PC-9 (cell line): ENCODE measurements around the gene ATP1B4. TPM values are rescaled to one million over a fixed set of nuclear protein-coding genes. Genes with fewer than 3 reads are reported as not detected.

Experiments
- BruUV-seq: library from RNA; stranded (reverse); fragments of 400-500 nt; replicated peaks from 2 replicates; lab custom pipeline; 2021; lab: Mats Ljungman, UMichigan
- CTCF ChIA-PET: fragments of 300-600 bp; sonication (Branson Sonifier 250); formaldehyde crosslinking; loops from one replicate; lab custom pipeline; 2022; ENCODE audit warnings: antibody characterized with exemption; lab: Charles Lee
- POLR2A ChIA-PET: fragments of 300-600 bp; sonication (Branson Sonifier 250); formaldehyde crosslinking; loops from one replicate; lab custom pipeline; 2022; ENCODE audit warnings: antibody characterized with exemption; ENCODE audit not compliant: unreplicated experiment; lab: Charles Lee
- DNase-seq, 2 experiments: peaks; one replicate each; pipeline versions ENCODE4 v3.0.0 to v3.0.0-alpha.2; 2015 to 2022; ENCODE audit warnings: mixed read lengths in 1 of 2
- H2AFZ ChIP-seq: fragments of 200-600 bp; sonication (generic); 2 replicates; pipeline ENCODE4 v1.8.1; 2017; ENCODE audit warnings: antibody characterized with exemption
- H3F3A ChIP-seq: fragments of 200-600 bp; sonication (generic); 2 replicates; pipeline ENCODE4 v1.8.1; 2017; ENCODE audit warnings: antibody characterized with exemption, mild to moderate bottlenecking, low read depth; ENCODE audit not compliant: insufficient read depth
- H3K27ac ChIP-seq: fragments of 200-600 bp; sonication (generic); 2 replicates; pipeline ENCODE4 v1.6.1; 2016; ENCODE audit warnings: mixed run types
- H3K27me3 ChIP-seq: fragments of 200-600 bp; sonication (generic); 2 replicates; pipeline ENCODE4 v1.6.1; 2016; ENCODE audit warnings: low read depth, mixed run types; ENCODE audit not compliant: insufficient read depth
- H3K36me3 ChIP-seq: fragments of 200-600 bp; sonication (generic); 2 replicates; pipeline ENCODE4 v1.6.1; 2016; ENCODE audit warnings: low read depth, mixed run types
- H3K4me1 ChIP-seq: fragments of 200-600 bp; sonication (generic); replicated peaks from 2 replicates; pipeline ENCODE4 v1.6.1; 2016; ENCODE audit warnings: mixed run types; ENCODE audit not compliant: insufficient read depth
- H3K4me2 ChIP-seq: fragments of 200-600 bp; sonication (generic); 2 replicates; pipeline ENCODE4 v1.6.1; 2017; ENCODE audit warnings: mixed run types
- H3K4me3 ChIP-seq: fragments of 200-600 bp; sonication (generic); 2 replicates; pipeline ENCODE4 v1.6.1; 2016; ENCODE audit warnings: mixed run types
- H3K79me2 ChIP-seq: fragments of 200-600 bp; sonication (generic); 2 replicates; pipeline ENCODE4 v1.6.1; 2017; ENCODE audit warnings: low read depth, mixed run types
- H3K9me2 ChIP-seq: fragments of 200-600 bp; sonication (generic); 2 replicates; pipeline ENCODE4 v1.8.1; 2017; ENCODE audit warnings: mild to moderate bottlenecking; ENCODE audit not compliant: insufficient read depth
- H3K9me3 ChIP-seq: fragments of 200-600 bp; sonication (generic); 2 replicates; pipeline ENCODE4 v1.8.1; 2016; ENCODE audit warnings: low read depth; ENCODE audit not compliant: insufficient read depth
- H4K20me1 ChIP-seq: fragments of 200-600 bp; sonication (generic); 2 replicates; pipeline ENCODE4 v1.8.1; 2017; ENCODE audit not compliant: insufficient read depth
- EZH2 ChIP-seq: fragments of 200-600 bp; sonication (generic); IDR thresholded peaks from 2 replicates; pipeline ENCODE4 v1.8.0; 2017; ENCODE audit warnings: antibody characterized with exemption, low read depth
- intact Hi-C: fragments of 100-400 bp; cut with micrococcal nuclease; formaldehyde crosslinking; loops from one replicate; pipeline ENCODE4 v1.10.0; 2022; ENCODE audit not compliant: unreplicated experiment
- total RNA-seq: library from RNA; stranded (reverse); gene quantifications from 2 replicates; pipeline ENCODE4 v1.2.3, GENCODE V29; 2021
- TF ChIP-seq, protein P1 (sequence below): fragments of 200-600 bp; sonication (generic); conservative IDR thresholded peaks from 2 replicates; pipeline ENCODE4 v1.6.1; 2017; ENCODE audit warnings: mixed run types, antibody characterized with exemption, mild to moderate bottlenecking, moderate library complexity

The ATP1B4 gene
- total RNA-seq, 1 experiment from 2014 or later: not detected

- Histone ChIP-seq H3K9me2 (no peaks in the 10 kb centered on the region), H3F3A (no peaks in the 10 kb centered on the region), H3K27ac (no peak overlapping the region), H3K4me3 (no peak overlapping the region), H4K20me1 (no peaks in the 10 kb centered on the region), H3K4me1 (no peaks in the 10 kb centered on the region), H3K27me3 (no peaks in the 10 kb centered on the region), H3K9me3 (peaks cover 5% of the 10 kb centered on the region; the same call in 1 of the 2 replicates), H3K36me3 (no peaks in the 10 kb centered on the region), H3K79me2 (no peaks in the 10 kb centered on the region), H2AFZ (no peak overlapping the region), H3K4me2 (no peak overlapping the region)
- TF ChIP-seq EZH2: no peak
- ChIA-PET POLR2A (no interaction called here), CTCF (interaction anchor here (0.6 kb wide), 1 partner anchor 28 kb away, joined by 4 read pairs; no protein-coding TSS in a partner anchor)
- DNase-seq: no peak
- intact Hi-C loops: no loop called here
- no TSS peak for BruUV-seq
These were observed 29.5 kb upstream of the ATP1B4 start for GRCh38 chrX:120332394-120332793.

- no peak for DNase-seq
- Histone ChIP-seq H3K4me2 (no peak overlapping the region), H3K27ac (no peak overlapping the region), H3K4me3 (no peak overlapping the region), H3K4me1 (no peaks in the 10 kb centered on the region), H3K36me3 (no peaks in the 10 kb centered on the region), H3K27me3 (no peaks in the 10 kb centered on the region), H3F3A (no peaks in the 10 kb centered on the region), H4K20me1 (no peaks in the 10 kb centered on the region), H3K79me2 (no peaks in the 10 kb centered on the region), H3K9me2 (no peaks in the 10 kb centered on the region), H3K9me3 (peaks cover 10% of the 10 kb centered on the region; the same call in 1 of the 2 replicates), H2AFZ (no peak overlapping the region)
- ChIA-PET CTCF (no interaction called here), POLR2A (no interaction called here)
- no peak for TF ChIP-seq EZH2
- TF ChIP-seq, protein P1, sequence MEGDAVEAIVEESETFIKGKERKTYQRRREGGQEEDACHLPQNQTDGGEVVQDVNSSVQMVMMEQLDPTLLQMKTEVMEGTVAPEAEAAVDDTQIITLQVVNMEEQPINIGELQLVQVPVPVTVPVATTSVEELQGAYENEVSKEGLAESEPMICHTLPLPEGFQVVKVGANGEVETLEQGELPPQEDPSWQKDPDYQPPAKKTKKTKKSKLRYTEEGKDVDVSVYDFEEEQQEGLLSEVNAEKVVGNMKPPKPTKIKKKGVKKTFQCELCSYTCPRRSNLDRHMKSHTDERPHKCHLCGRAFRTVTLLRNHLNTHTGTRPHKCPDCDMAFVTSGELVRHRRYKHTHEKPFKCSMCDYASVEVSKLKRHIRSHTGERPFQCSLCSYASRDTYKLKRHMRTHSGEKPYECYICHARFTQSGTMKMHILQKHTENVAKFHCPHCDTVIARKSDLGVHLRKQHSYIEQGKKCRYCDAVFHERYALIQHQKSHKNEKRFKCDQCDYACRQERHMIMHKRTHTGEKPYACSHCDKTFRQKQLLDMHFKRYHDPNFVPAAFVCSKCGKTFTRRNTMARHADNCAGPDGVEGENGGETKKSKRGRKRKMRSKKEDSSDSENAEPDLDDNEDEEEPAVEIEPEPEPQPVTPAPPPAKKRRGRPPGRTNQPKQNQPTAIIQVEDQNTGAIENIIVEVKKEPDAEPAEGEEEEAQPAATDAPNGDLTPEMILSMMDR: no peak
- no TSS peak for BruUV-seq
- intact Hi-C loops: no loop called here
These were observed 27.7 kb upstream of the ATP1B4 start for GRCh38 chrX:120334151-120334550.

DNA sequence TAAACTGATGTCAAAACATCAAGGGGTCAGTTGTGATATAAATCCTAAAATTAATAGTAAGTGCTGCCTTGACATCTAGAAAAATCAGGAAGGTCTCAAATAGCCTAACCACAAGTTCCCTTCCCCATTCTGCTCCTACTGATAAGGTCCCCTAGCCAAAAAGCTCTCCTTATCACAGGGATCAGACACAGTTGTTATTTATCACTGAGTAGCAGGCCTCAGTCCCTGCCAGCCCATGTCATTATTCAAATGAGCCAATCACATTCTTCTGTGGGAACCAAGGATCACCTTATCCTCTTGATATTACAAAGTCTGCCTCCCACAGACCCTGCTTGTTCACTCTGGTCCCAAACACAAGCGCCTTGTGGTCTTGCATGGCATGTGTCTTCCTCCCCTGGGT, 27.3 kb upstream of the ATP1B4 start:
- Histone ChIP-seq H3K27ac (no peak overlapping the region), H3K36me3 (no peaks in the 10 kb centered on the region), H3K4me2 (no peak overlapping the region), H3K9me3 (peaks cover 10% of the 10 kb centered on the region; the same call in 1 of the 2 replicates), H3K27me3 (no peaks in the 10 kb centered on the region), H3K4me3 (no peak overlapping the region), H3K4me1 (no peaks in the 10 kb centered on the region), H4K20me1 (no peaks in the 10 kb centered on the region), H3F3A (no peaks in the 10 kb centered on the region), H3K79me2 (no peaks in the 10 kb centered on the region), H3K9me2 (no peaks in the 10 kb centered on the region), H2AFZ (no peak overlapping the region)
- BruUV-seq: no TSS peak
- CTCF ChIA-PET: no interaction called here
- no peak for TF ChIP-seq EZH2
- TF ChIP-seq, protein P1: no peak
- DNase-seq: no peak
- intact Hi-C loops: no loop called here
- POLR2A ChIA-PET: no interaction called here

- ChIA-PET CTCF (no interaction called here), POLR2A (no interaction called here)
- no peaks in the 10 kb centered on the region for H3K4me1 ChIP-seq
- no peaks in the 10 kb centered on the region for H4K20me1 ChIP-seq
- no peaks in the 10 kb centered on the region for H3K27me3 ChIP-seq
- no peaks in the 10 kb centered on the region for H3K9me2 ChIP-seq
- no TSS peak for BruUV-seq
- no peak overlapping the region for H3K4me3 ChIP-seq
- no peaks in the 10 kb centered on the region for H3F3A ChIP-seq
- TF ChIP-seq EZH2: no peak
- TF ChIP-seq, protein P1: no peak
- no peak overlapping the region for H3K4me2 ChIP-seq
- intact Hi-C loops: no loop called here
- DNase-seq: no peak
- H2AFZ ChIP-seq: no peak overlapping the region
- H3K36me3 ChIP-seq: no peaks in the 10 kb centered on the region
- no peak overlapping the region for H3K27ac ChIP-seq
- peaks cover 10% of the 10 kb centered on the region; the same call in 1 of the 2 replicates for H3K9me3 ChIP-seq
- H3K79me2 ChIP-seq: no peaks in the 10 kb centered on the region
These were observed 26.6 kb upstream of the ATP1B4 start for GRCh38 chrX:120335289-120335688.
